ENCODE measurements around the gene ZDHHC18. TPM values are rescaled to one million over a fixed set of nuclear protein-coding genes. Genes with fewer than 3 reads are reported as not detected.

The ZDHHC18 gene
- total RNA-seq, 1 donor from 2014 or later = 30.4 TPM

DNA sequence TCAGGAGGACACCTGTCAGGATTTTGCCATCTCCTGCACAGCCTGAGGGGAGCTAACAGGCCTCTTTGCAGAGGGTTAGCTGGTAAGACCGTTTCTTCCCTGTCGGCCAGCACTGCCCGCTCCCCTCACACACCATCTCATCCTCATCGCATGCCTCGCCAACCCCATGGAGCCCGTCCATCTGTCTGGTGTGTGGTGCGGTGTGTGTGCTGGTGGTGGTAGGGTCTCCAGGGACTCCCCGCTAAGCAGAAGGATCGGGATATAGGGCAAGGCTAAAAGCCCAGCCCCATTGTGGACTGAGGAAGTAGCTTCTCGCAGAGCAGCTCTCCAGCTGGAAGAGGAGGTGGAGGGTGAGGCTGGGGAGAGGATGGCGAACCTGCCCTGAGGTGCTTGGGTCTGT is 29.7 kb downstream of the ZDHHC18 start:
- no peaks in the 10 kb centered on the region for H3K79me2 ChIP-seq (ENCODE audit: low read depth)
- no peak overlapping the region for H3K4me2 ChIP-seq
- TF ChIP-seq, protein P1, sequence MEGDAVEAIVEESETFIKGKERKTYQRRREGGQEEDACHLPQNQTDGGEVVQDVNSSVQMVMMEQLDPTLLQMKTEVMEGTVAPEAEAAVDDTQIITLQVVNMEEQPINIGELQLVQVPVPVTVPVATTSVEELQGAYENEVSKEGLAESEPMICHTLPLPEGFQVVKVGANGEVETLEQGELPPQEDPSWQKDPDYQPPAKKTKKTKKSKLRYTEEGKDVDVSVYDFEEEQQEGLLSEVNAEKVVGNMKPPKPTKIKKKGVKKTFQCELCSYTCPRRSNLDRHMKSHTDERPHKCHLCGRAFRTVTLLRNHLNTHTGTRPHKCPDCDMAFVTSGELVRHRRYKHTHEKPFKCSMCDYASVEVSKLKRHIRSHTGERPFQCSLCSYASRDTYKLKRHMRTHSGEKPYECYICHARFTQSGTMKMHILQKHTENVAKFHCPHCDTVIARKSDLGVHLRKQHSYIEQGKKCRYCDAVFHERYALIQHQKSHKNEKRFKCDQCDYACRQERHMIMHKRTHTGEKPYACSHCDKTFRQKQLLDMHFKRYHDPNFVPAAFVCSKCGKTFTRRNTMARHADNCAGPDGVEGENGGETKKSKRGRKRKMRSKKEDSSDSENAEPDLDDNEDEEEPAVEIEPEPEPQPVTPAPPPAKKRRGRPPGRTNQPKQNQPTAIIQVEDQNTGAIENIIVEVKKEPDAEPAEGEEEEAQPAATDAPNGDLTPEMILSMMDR (IDR thresholded peaks at IDR 0.05) = no peak
- TF ChIP-seq EZH2phosphoT487 (IDR thresholded peaks at IDR 0.05) = no peak
- TF ChIP-seq EZH2 (IDR thresholded peaks at IDR 0.05) = no peak
- H3F3A ChIP-seq (ENCODE audit: low read depth) = peaks cover 4% of the 10 kb centered on the region
- H4K20me1 ChIP-seq (ENCODE audit: low read depth) = no peaks in the 10 kb centered on the region
- Mint-ChIP-seq H3K4me3 (no peak overlapping the region), H3K27me3 (ENCODE audit: insufficient read depth, low read depth) (peaks cover 10% of the 10 kb centered on the region), H3K27ac (peak overlapping the region; percentile 37), H3K36me3 (peaks cover 13% of the 10 kb centered on the region), H3K4me1 (peaks cover 3% of the 10 kb centered on the region), H3K9me3 (no peaks in the 10 kb centered on the region)
- H3K9me3 ChIP-seq (ENCODE audit: low read depth) = no peaks in the 10 kb centered on the region
- DNase-seq (ENCODE audit: low spot score) = no peak
- H3K4me3 ChIP-seq = no peak overlapping the region
- H3K36me3 ChIP-seq = no peaks in the 10 kb centered on the region
- no peak overlapping the region for H3K9ac ChIP-seq
- H3K4me1 ChIP-seq = peaks cover 14% of the 10 kb centered on the region
- peak overlapping the region; percentile 46 for H3K27ac ChIP-seq
- H2AFZ ChIP-seq (replicated peaks) = no peak overlapping the region
- H3K27me3 ChIP-seq = no peaks in the 10 kb centered on the region

- H3K9me3 Mint-ChIP-seq = no peaks in the 10 kb centered on the region
- Histone ChIP-seq H3K4me3 (no peak overlapping the region), H3K9me3 (ENCODE audit: low read depth) (no peaks in the 10 kb centered on the region), H3K27ac (peak overlapping the region; percentile 46), H3K9ac (no peak overlapping the region), H3K4me2 (peak overlapping the region; percentile 27), H3K27me3 (no peaks in the 10 kb centered on the region), H3F3A (ENCODE audit: low read depth) (peaks cover 11% of the 10 kb centered on the region), H3K36me3 (no peaks in the 10 kb centered on the region), H3K79me2 (ENCODE audit: low read depth) (no peaks in the 10 kb centered on the region), H2AFZ (replicated peaks) (no peak overlapping the region), H3K4me1 (peaks cover 20% of the 10 kb centered on the region), H4K20me1 (ENCODE audit: low read depth) (no peaks in the 10 kb centered on the region)
- DNase-seq (ENCODE audit: low spot score) = no peak
- H3K27me3 Mint-ChIP-seq (ENCODE audit: insufficient read depth, low read depth) = peaks cover 12% of the 10 kb centered on the region
- peak overlapping the region; percentile 17 for H3K27ac Mint-ChIP-seq
- H3K4me1 Mint-ChIP-seq = peaks cover 3% of the 10 kb centered on the region
- no peak overlapping the region for H3K4me3 Mint-ChIP-seq
- peaks cover 10% of the 10 kb centered on the region for H3K36me3 Mint-ChIP-seq
- TF ChIP-seq, protein P1 (IDR thresholded peaks at IDR 0.05) = no peak
- TF ChIP-seq EZH2phosphoT487 (IDR thresholded peaks at IDR 0.05) (no peak), EZH2 (IDR thresholded peaks at IDR 0.05) (no peak)
Observed at GRCh38 chr1:26856604-26857469, 30.3 kb downstream of the ZDHHC18 start.

- Histone ChIP-seq H3K4me1 (peaks cover 27% of the 10 kb centered on the region), H3K36me3 (no peaks in the 10 kb centered on the region), H3K9me3 (ENCODE audit: low read depth) (no peaks in the 10 kb centered on the region), H3K9ac (no peak overlapping the region), H3K4me2 (no peak overlapping the region), H4K20me1 (ENCODE audit: low read depth) (no peaks in the 10 kb centered on the region), H2AFZ (replicated peaks) (no peak overlapping the region), H3K27me3 (no peaks in the 10 kb centered on the region), H3F3A (ENCODE audit: low read depth) (peaks cover 13% of the 10 kb centered on the region), H3K27ac (no peak overlapping the region), H3K4me3 (no peak overlapping the region), H3K79me2 (ENCODE audit: low read depth) (no peaks in the 10 kb centered on the region)
- DNase-seq (ENCODE audit: low spot score) = no peak
- Mint-ChIP-seq H3K27me3 (ENCODE audit: insufficient read depth, low read depth) (peaks cover 10% of the 10 kb centered on the region), H3K9me3 (no peaks in the 10 kb centered on the region), H3K4me3 (no peak overlapping the region), H3K36me3 (peaks cover 8% of the 10 kb centered on the region), H3K27ac (no peak overlapping the region), H3K4me1 (peaks cover 9% of the 10 kb centered on the region)
- TF ChIP-seq, protein P1 (IDR thresholded peaks at IDR 0.05) = no peak
- TF ChIP-seq EZH2 (IDR thresholded peaks at IDR 0.05) = no peak
- no peak for TF ChIP-seq EZH2phosphoT487 (IDR thresholded peaks at IDR 0.05)
Observed at GRCh38 chr1:26857473-26858060, 31.1 kb downstream of the ZDHHC18 start.
